ENCODE results near the gene DIP2A.
"Not testable (repeated sequence)": the region's sequence is repeated elsewhere in the genome, so short reads cannot be mapped to it uniquely, and the experiment has no call there.

- not testable (repeated sequence) for TF ChIP-seq CTCF, POLR2A (IDR thresholded peaks at IDR 0.05)
These were observed 9.8 kb upstream of the DIP2A start for GRCh38 chr21:46448855-46449254.
